Mesothelial cell of epicardium (in vitro differentiated cells): ENCODE results near the gene RAB3D. TPM values are rescaled to one million over a fixed set of nuclear protein-coding genes. Genes with fewer than 3 reads are reported as not detected.

Experiments
- DNase-seq, 2 experiments: peaks; one replicate each; pipeline ENCODE4 v3.0.0; 2021; ENCODE audit warnings: low spot score in 2 of 2; ENCODE audit not compliant: unreplicated experiment in 2 of 2
- H3K27ac Mint-ChIP-seq: 2 replicates; pipeline ENCODE4 v1.8.0; 2021; ENCODE audit warnings: mixed read lengths
- H3K27me3 Mint-ChIP-seq: 2 replicates; pipeline ENCODE4 v1.8.0; 2021; ENCODE audit warnings: low read depth, mixed read lengths
- H3K36me3 Mint-ChIP-seq: 2 replicates; pipeline ENCODE4 v1.8.0; 2021; ENCODE audit warnings: mixed read lengths
- H3K4me1 Mint-ChIP-seq: 2 replicates; pipeline ENCODE4 v1.8.0; 2021; ENCODE audit warnings: mixed read lengths
- H3K4me3 Mint-ChIP-seq: 2 replicates; pipeline ENCODE4 v1.8.0; 2021; ENCODE audit warnings: mild to moderate bottlenecking, moderate library complexity, mixed read lengths
- H3K9me3 Mint-ChIP-seq: 2 replicates; pipeline ENCODE4 v1.8.0; 2021; ENCODE audit warnings: mixed read lengths
- CTCF ChIP-seq: fragments of 200-600 bp; sonication (generic); IDR thresholded peaks from one replicate; pipeline ENCODE4 v1.5.0; 2021; ENCODE audit warnings: antibody characterized with exemption; ENCODE audit not compliant: unreplicated experiment
- total RNA-seq: library from RNA; stranded (reverse); gene quantifications from 3 replicates; pipeline ENCODE4 v1.2.1, GENCODE V29; 2021

The RAB3D gene
- total RNA-seq, 1 donor from 2014 or later = 27.3 TPM

GRCh38 chr19:11300811-11301120 is 38.7 kb downstream of the RAB3D start:
- Mint-ChIP-seq H3K4me3 (no peak overlapping the region), H3K27me3 (peaks cover 13% of the 10 kb centered on the region), H3K27ac (no peak overlapping the region), H3K36me3 (no peaks in the 10 kb centered on the region), H3K9me3 (peaks cover 4% of the 10 kb centered on the region), H3K4me1 (peaks cover 3% of the 10 kb centered on the region)
- no peak for DNase-seq
- TF ChIP-seq CTCF = no peak

DNA sequence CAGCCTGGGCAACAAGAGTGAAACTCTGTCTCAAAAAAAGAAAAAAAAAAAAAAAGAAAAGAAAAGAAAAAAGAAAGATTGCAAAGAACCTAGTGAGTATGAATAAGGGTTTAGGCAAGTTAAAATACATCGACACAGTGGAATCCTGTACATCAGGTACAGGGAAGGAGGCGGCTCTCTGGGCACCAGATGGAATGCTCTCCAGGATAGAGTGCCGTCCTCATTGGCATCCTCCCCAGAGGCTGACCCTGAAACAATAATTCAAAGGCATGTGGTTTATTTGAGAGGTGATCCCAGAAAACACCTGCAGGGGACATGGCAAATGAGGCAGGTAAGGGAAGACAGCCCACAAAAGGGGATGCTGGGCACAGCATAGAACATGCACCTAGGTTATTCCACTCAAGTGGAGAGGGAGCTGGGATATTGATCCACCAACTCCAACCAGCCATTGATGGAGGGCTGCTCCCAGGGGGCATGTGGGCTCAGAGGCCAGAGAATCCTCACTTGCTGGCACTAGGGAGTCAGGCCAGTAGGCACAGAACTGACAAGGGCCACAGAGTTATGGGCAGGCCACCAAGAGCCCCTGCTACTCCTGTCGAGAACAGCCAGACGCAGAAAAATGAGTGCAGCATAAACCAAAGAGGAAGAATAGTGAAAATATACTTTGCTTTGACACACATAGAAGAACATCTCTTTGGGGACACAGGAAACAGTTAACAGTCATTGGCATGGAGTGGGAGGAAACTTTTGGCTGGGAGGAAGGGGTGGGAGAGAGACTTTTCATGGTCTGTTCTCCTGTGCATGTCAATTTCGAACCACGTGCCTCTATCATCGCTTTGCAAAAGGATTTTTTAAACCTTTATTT is 39.3 kb downstream of the RAB3D start:
- Mint-ChIP-seq H3K27me3 (peaks cover 13% of the 10 kb centered on the region), H3K4me1 (peaks cover 3% of the 10 kb centered on the region), H3K9me3 (peaks cover 4% of the 10 kb centered on the region), H3K27ac (no peak overlapping the region), H3K4me3 (no peak overlapping the region), H3K36me3 (no peaks in the 10 kb centered on the region)
- DNase-seq = no peak
- TF ChIP-seq CTCF = no peak

GRCh38 chr19:11296264-11296663 is 43.2 kb downstream of the RAB3D start:
- peaks cover 10% of the 10 kb centered on the region for H3K27me3 Mint-ChIP-seq
- no peak for DNase-seq
- peaks cover 4% of the 10 kb centered on the region for H3K9me3 Mint-ChIP-seq
- H3K27ac Mint-ChIP-seq = peak overlapping the region; percentile 13
- peaks cover 9% of the 10 kb centered on the region for H3K4me1 Mint-ChIP-seq
- no peak overlapping the region for H3K4me3 Mint-ChIP-seq
- no peaks in the 10 kb centered on the region for H3K36me3 Mint-ChIP-seq
- no peak for TF ChIP-seq CTCF

- H3K27ac Mint-ChIP-seq = peak within 1 kb of the TSS; percentile 13
- peaks cover 4% of the 10 kb centered on the region for H3K9me3 Mint-ChIP-seq
- TF ChIP-seq CTCF = no peak
- H3K4me1 Mint-ChIP-seq = peaks cover 9% of the 10 kb centered on the region
- H3K36me3 Mint-ChIP-seq = no peaks in the 10 kb centered on the region
- H3K4me3 Mint-ChIP-seq = no peak within 1 kb of the TSS
- H3K27me3 Mint-ChIP-seq = peaks cover 10% of the 10 kb centered on the region
- DNase-seq = no peak
Measured at GRCh38 chr19:11295665-11296245, 43.7 kb downstream of the RAB3D start, which contains the start of gene TSPAN16. Gene TSPAN16, plus strand, starts transcription at chr19:11296160. Its CDS starts 138 bp downstream, at chr19:11296298.

GRCh38 chr19:11295180-11295579 is 44.3 kb downstream of the RAB3D start:
- H3K9me3 Mint-ChIP-seq = peaks cover under 1% of the 10 kb centered on the region
- no peak overlapping the region for H3K27ac Mint-ChIP-seq
- H3K4me1 Mint-ChIP-seq = peaks cover 9% of the 10 kb centered on the region
- H3K4me3 Mint-ChIP-seq = no peak overlapping the region
- no peak for TF ChIP-seq CTCF
- H3K27me3 Mint-ChIP-seq = peaks cover 4% of the 10 kb centered on the region
- no peaks in the 10 kb centered on the region for H3K36me3 Mint-ChIP-seq
- DNase-seq = no peak
